NCI-H748 treated with DMSO at 0.1 percent for 48 hours (cell line): ENCODE data around the gene FAM72C.
"Not testable (repeated sequence)": the region's sequence is repeated elsewhere in the genome, so short reads cannot be mapped to it uniquely, and the experiment has no call there.

Experiments
- DNase-seq: peaks from one replicate; lab custom pipeline; 2025; lab: John Stamatoyannopoulos, UW

The FAM72C gene

DNA sequence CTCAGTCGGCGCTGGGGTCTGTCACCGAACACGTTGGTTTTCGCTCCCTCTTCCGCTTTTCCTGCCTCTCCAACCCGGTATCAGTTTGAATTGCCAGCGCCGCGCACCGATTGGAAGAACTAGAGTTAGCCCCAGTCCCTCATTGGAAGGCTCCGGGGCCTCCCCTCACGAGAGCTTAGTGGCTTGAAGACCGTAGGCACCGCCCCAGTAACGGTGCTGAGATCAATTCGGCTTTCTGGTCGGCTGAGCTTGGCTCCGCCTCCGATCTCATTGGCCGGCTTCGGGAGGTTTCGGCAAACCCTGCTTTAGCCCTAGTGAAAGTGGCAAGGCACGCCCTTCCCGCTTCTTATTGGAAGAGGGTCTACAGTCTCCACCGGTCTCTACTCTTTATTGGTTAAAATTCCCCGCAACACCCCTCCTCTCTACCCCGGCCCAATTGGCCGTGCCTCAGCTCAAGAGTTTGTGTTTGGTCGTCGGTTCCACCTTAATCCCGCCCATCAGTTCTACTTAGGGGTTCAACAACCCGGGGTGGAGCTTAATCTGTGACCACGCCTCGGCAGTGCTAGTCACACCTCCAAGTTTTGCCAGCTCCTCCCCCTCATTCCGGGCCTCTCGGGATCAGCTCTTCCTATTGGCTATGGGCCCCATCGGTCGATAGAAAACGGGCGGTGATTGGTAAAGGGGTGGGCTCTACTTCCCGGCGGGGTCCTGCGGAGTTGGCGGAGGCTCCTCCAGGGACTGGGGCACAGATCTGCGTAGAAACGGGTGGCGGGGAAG lies at the start of gene FAM72C:
Gene FAM72C, minus strand, starts transcription at position 63 of the 777 bp plus-strand sequence. CDS start 845 bp downstream, outside the sequence.
- DNase-seq = not testable (repeated sequence)

DNA sequence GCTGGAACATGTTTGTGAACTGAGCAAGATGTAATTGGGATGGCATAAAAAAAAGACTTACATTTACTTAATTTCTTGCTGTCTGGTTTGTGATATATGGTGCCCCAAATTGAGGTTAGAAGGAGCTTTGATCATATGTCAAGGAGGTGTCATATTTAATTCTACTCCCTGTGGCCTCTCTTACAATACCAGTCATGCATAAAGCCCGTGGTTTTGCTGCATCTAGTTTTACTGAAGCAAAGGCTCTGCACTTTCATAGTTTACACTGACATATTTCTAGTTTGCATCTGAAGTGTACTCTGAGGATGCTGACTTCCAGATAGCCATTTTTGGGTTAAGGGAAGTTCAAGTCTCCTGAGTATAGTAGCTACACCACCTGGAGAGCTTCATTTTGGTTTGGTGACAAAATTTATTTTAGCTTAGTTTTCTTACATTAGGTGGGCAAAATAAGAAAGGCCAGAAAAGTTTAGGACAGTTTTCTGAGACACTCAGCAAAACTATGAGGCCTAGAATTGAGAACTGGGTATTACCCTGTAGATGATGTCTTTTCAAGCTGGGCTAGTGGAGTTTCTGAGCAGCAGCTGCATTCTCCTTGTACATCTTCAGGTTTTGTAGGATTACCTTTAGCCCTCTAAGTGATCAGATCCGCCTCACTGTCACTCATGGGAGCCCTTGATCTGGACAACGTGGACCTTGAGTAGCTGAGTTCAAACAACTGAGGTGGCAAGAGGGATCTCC lies 48.4 kb upstream of the FAM72C start:
- DNase-seq = not testable (repeated sequence)

DNA sequence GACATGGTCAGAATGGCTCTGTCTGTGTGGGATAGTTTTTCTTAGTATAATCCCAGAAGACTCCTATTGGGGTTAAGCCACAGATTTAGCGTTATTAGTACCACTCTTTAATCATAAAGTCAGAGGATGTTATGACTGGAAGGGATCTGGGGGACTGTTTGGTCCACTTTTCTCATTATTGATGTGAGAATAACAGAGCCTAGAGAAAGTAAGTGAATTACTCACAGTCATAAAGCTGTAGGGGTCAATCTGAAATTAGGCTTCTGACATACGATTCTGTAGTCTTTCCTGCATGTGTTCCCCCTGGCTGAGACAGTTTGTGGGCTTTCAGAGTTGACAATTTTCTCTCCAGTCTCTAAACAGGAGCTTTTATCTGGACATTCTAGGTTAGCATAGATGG lies 47.3 kb upstream of the FAM72C start:
- not testable (repeated sequence) for DNase-seq

DNA sequence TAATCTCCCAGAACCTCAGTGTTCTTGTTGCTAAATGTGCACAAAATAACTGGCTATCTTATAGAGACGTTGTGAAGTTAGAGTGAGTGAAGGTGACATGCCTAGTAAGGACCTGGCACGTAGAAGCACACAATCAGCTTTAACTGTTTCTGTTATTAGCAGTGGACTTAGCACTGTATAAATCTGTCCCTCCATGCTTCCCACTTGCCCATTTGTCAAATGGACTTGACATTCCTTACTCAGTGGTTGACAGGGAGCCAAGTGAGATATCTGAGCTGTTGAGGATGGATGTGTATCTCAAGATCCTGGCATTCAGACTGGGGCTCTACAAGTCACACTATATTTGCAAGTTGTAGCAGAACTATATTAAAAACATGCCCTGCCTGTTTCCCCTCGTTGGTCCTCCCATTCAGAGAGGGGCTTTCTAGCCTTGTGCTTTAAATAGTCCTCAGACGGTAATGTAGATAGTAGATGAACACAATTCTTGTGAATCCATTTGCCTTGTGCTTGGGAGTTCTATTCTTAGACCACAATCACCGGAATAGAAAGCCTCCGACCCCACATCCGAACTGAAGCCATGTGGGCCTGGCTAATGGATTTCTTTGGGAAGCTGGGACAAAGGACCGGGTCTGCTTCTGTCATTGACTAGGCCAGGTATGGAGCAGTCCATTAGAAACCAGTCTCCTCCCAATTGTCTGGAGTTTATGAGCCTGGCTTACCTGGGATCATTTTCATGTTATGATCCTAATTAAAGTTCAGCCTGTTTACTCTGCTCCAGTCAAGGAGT lies 43.6 kb upstream of the FAM72C start:
- DNase-seq = not testable (repeated sequence)

DNA sequence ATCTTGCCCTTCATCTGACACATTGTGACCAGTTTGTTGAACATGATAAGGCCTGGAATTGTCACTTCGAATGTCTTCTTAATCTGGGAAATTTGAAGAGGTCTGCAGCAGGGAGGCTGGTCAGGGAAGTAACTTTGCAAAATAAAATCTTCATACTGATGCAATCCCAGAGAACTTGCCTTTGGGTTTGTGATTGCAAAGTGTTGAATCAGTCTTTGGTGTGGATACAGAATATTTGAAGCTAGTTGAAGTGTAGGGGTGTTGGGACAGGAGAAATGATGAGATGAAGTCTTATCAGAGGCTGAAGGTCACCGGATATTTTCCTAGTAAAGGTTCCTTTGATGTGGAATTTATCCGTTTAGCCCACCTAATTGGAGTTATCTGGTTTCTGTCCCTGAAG lies 42.7 kb upstream of the FAM72C start:
- DNase-seq = not testable (repeated sequence)

DNA sequence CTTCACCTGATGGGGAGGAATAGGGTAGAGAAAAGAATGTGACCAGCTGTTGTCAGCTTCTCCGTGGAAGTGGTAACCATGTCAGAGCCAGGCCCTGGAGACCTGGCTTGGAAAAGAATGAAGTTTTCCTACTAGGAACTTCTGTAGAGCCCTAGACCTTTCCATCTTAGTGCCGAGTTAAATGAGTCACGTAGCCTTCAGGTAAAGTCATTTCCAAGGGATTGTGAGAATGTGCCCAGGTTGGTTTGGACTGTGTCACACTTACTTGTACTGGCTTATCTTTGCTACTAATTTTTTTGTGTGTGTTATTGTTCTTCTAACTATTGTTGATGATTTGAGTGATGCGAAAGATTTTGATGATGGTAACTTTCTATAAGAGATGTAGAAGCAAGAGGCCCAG lies 42.3 kb upstream of the FAM72C start:
- not testable (repeated sequence) for DNase-seq

DNA sequence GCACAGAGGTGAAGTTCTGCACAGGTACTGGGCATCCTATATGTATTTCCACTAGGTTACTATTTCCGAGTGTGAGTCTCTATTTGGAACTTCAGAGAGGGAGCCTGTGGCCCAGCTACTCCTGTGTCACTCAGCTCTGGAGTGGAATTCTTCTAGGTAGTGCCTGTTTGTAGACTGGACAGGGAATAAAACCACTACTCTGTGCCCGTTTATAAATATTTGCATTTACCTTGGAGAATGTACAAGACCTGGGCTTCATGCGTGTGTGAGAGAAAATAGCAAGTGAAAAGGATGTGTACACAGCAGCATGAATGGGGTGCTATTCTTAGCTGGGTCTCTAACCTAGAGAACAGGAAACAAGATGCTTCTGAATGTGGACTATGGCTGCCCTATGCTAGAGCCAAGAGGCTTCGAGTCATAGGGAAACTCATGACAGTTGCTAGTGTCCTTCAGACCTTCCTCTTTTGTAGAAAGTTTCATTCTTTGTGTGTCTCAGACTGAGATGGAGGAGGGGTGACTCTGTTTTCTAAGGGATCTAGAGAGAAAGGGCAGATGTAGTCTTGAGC lies 40.5 kb upstream of the FAM72C start:
- DNase-seq = not testable (repeated sequence)

DNA sequence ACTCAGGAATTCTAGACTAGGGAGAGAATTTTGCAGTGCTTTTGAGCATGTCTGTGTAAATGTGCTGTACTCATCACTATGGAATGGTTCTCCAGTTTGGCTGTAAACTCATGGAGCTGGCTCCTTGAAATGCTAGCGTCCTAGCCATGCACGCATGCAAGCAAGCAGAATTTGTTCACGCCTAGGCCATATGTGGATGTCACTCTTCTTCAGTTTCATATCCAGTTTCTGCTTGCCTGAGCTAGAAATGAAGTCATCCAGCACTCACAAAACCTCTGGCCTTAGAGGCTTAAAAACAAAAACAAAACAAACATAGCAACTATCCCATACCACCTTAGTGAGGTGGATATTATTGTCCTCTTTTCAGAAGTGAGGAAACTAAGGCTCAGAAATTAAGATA lies 37.6 kb upstream of the FAM72C start:
- DNase-seq = not testable (repeated sequence)

DNA sequence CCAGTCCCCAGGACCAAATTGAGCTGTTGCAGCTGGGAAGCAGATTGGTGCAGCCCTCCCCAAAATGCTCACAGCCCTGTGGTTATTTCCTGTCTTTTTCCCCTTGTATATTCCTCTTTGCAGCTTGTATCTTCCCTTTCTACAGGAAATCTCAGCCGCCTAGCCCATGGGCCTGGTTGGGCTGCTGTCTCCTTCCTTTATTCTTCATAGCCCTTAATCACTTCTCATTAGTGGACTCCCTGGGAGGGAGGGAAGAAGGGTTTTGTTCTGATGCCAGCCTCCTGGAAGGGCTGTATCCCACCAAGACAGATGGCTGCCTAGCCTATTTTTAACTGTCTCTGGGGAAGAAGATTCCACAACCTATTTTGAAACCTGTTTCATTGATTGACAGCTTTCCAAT lies 32.5 kb upstream of the FAM72C start:
- DNase-seq = not testable (repeated sequence)

DNA sequence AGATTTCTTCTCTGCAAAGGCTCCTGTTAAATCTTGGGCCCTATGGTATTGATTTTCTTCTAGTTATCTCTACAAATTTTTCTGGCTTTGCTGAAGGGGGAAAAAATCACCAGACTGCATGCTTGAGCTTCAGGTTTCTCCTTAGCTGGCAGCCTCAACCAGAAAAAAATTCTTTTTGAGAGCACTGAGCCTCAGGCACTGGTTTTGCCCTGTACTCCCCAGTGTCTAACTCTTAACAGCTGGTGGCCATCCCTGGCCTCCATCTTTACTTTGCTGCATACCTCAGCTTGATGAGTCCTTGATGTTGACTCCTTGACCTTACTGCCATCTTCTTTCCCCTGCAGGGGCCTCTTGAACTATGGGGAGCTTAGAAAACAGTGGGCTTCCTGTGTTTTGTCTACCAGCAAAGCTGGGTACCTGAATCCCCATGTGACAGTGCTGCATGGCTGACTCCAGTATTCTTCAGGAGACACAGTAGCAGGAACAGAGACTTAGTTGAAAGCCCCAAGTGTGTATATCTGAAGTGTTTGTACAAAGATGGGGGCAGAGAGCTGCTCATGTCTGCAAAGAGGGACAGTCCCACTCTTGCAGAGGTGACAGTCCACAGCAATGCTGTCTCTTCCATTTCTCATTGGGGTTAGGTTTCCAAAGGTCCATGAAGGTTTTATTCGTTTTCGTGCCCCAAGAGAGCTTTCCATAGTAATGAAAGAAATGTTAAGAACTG lies 31.7 kb upstream of the FAM72C start:
- not testable (repeated sequence) for DNase-seq

DNA sequence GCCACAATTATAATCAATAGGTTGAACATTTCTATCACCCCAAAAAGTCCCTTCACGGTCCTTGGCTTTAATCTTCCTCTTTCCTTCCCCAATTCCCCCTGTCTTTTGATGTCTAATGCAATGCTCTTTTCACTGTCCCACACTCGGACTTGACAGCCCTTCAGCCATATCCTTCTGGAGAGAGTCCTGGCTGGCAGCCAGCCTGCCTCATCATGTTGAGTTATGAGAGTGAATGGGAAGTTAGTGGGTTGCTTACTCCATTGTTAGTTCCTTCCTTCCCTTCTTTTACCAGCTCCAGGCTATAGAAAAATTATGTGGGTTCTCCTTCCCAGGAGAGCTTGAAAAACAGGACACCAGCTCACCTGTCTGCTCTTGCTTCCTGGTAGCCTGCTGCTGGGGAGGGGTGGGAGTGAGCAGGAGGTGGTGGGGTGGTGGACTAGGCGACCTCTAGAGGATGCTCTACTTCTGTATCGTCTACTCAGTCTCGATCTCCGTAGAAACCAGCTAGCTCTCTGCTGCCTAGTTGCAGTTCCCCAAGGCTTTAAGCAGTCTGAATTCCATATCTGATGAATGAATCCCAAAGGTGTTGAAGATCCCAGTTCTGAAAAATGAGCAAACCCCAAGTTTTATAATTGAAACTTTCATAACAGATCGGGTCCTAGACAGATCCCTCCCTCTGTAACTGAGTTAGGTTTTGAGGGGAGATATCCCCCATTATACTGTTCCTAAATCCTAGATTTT lies 30.5 kb upstream of the FAM72C start:
- DNase-seq = not testable (repeated sequence)

DNA sequence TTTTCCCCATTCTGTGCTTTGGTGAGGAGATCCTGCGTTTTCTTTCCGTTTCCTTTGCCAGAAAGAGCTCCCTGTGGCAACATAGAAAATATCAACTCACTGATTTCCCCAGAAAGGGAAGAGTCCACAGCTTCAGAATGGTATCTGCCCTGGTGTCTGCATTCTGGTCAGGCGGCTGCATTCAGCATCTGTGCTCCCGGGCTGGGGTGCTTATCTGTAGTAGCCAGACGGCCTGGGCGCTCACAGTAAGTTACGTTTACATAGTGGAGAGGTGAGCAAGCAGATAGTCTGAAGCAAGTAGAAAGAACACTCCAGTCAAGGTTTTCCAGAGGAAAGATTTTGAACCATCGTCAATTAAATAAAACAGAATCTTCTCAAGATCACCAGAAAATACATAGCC lies 29.3 kb upstream of the FAM72C start:
- DNase-seq = not testable (repeated sequence)

DNA sequence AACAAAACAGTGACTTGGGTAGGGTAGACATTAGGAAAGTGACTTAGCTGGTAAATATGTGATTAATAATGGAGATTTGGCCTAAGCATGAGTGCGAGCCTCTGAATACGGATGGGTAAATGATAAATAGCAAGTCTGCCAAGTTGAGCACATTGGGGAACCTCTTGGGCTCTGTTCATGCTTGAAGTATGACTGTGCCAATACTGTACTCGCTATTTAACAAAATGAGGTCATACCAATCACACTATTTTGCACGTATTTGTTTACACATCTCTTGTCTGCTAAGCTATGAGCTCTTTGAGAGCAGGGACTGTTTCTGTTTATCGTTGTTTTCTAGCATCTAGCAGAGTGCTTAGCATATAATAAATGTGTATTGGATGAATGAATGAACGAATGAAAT lies 24.2 kb upstream of the FAM72C start:
- not testable (repeated sequence) for DNase-seq

DNA sequence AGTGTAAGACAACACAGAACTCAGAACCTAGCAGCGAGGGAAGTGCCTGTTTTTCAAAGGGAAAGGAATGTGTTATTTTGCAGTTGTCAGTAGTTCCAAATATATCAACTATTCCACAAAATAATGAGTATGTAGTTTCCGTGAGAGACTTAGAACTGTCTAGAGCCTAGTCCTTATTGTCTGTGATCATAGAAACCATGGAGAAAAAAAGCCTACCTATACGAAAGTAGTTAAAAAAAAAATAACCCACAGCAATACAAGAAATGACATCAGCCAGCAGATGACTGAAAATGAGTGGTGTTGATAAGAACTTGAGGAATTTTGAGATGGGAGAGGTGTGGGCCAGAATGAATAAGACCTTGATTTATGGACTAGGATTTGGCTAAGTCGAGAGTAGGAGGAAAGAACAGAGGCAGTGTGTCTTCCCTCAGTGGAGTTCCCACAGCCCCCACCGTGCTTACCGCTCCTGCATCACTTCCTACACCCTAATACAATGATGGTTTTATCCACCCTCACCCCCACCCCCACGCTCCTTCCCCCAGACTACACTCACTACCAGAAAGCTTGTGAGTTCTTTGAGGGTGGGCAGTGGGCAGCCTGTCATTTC lies 21.6 kb upstream of the FAM72C start:
- DNase-seq = not testable (repeated sequence)

DNA sequence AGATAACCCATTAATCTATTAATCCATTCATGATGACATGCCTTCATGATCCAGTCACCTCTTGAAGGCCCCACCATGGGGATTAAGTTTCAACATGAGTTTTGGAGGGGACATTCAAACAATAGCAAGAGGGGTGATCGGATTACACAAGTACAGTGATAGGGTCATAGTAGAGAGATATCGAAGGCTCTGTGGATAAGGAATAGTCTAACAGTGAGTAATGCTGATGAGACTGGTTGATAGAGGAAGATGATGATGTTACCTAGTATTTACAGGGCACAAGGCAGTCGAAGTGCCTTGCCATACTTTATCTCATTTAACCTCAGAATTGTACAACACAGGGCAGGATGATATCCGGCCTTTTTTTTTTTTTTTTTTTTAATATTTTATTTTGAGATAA lies 18.9 kb upstream of the FAM72C start:
- not testable (repeated sequence) for DNase-seq

DNA sequence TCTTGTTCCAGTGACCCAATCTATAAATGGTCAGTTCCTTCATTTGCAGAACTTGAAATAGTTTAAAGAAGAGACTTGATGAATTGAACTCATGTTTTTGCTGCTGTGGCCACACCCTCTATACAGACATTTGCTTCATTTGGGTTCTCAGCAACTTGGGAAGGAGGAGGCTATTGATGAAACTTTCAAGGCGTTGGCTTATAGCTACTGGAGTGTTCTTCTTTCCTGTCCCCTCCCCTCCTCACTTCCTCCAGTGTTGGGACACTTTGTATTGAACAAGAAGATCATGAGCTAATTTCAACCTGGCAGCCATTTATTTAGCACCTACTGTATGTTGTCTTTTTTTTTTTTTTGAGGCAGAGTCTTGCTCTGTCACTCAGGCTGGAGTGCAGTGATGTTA lies 17.9 kb upstream of the FAM72C start:
- DNase-seq = not testable (repeated sequence)

DNA sequence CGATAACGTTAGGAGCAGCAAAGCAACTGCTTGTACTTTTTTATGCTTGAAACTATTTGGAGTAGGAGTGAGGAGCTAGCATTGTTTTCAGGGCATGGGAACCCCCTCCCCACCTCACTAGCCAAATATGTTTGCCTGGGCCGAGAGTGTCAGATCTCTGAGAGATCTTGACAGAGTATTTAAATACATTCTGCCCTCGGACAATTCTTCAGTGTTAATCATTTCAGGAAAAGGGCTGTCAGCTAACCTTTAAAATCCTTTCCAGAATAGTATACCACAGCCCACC lies 17.6 kb upstream of the FAM72C start:
- DNase-seq = not testable (repeated sequence)

DNA sequence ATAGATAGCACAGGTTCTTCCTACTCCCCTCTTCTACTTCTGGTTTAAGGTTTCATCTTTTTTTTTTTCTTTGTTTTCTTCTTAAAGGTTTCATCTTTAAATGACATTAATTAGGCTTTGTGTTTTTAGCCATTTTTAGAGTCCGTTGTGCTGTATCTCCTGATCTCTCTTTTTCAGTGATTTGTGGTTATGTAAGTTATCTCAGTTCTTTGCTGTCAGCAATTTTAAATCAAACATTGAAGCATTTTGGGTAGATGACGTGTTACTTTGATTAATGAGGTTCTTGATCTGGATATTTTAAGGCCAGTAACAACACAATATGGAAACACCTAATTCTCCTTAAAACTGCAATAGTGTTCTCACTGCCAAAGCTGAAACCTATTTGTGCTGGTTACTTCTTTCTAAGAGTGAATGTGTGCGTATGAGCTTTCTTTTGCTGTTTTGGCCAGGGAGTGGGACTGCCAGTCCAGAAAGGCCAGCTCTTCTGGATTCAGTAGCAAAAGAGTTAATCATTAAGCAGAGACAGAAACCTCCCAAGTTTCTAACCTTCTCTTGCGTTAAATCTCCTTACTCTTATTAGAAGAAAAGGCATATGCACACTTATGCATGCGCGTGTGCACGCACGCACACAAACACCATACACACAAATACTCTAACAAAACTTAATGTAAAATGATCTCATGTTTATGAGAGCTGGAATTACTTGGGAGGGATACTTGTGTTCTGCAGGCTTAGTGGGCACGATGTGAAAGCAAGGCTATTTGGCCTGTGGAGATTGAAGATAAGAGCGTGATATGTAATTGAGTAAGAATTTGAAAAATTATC lies 17.0 kb upstream of the FAM72C start:
- DNase-seq = not testable (repeated sequence)

DNA sequence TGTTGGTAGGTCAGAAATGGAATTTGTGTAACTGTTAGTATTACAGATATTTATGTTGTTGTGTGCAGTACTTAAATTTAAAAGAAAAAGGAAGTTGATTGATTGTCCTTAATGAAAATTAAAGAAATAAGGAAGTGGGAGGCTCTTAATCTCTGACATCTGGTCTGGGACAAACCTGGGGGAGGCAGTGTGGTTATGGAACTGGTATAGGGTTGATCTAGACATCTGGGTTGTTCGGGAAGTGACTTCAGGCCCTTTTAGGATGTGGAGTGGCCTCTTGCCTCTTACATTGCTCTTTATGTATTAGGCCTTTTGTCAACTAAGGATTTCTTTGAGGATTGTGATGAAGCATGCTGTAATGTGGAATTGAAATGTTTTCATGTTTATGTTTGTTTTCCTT lies 16.1 kb upstream of the FAM72C start:
- DNase-seq = not testable (repeated sequence)
